DOHH2 (cell line): ENCODE measurements around the gene ASPSCR1.

Source experiments
- EZH2phosphoT487 ChIP-seq: fragments of 200-600 bp; sonication (generic); IDR thresholded peaks from 2 replicates; pipeline ENCODE4 v1.6.1; 2017; ENCODE audit warnings: borderline replicate concordance, mild to moderate bottlenecking, antibody characterized with exemption, low read length, moderate library complexity, mixed read lengths
- TF ChIP-seq, protein P1 (sequence below): fragments of 200-600 bp; sonication (generic); IDR thresholded peaks from one replicate; pipeline ENCODE4 v1.5.1; 2014; ENCODE audit warnings: antibody characterized with exemption, mild to moderate bottlenecking, low read depth, low read length; ENCODE audit not compliant: poor library complexity, severe bottlenecking

DNA sequence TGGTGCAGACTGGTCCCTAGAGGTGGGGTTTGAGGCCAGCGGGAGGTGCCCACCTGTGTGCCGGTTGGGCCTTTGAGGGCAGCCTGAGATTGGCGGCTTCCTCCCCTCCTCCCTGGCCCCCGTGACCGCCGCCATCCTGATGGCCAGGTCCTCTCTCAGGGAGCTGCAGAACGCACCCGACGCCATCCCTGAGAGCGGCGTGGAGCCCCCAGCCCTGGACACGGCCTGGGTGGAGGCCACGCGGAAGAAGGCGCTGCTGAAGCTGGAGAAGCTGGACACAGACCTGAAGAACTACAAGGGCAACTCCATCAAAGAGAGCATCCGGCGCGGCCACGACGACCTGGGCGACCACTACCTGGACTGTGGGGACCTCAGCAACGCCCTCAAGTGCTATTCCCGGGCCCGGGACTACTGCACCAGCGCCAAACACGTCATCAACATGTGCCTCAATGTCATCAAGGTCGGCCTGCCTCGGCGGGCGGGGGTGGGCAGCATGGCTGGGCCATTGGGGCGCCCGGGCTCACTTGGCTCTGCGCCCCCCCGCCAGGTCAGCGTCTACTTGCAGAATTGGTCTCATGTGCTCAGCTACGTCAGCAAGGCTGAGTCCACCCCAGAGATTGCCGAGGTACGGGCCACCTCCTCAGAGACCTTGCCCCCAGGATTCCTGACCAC lies 77.1 kb downstream of the ASPSCR1 start:
- TF ChIP-seq, protein P1, sequence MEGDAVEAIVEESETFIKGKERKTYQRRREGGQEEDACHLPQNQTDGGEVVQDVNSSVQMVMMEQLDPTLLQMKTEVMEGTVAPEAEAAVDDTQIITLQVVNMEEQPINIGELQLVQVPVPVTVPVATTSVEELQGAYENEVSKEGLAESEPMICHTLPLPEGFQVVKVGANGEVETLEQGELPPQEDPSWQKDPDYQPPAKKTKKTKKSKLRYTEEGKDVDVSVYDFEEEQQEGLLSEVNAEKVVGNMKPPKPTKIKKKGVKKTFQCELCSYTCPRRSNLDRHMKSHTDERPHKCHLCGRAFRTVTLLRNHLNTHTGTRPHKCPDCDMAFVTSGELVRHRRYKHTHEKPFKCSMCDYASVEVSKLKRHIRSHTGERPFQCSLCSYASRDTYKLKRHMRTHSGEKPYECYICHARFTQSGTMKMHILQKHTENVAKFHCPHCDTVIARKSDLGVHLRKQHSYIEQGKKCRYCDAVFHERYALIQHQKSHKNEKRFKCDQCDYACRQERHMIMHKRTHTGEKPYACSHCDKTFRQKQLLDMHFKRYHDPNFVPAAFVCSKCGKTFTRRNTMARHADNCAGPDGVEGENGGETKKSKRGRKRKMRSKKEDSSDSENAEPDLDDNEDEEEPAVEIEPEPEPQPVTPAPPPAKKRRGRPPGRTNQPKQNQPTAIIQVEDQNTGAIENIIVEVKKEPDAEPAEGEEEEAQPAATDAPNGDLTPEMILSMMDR: no peak
- TF ChIP-seq EZH2phosphoT487: no peak
